Astrocyte (in vitro differentiated cells and primary cell): ENCODE results near the gene BICRAL. TPM values are rescaled to one million over a fixed set of nuclear protein-coding genes. Genes with fewer than 3 reads are reported as not detected.

Source experiments
- DNase-seq: peaks from one replicate; pipeline ENCODE4 v3.0.0-alpha.2; 2010; ENCODE audit warnings: low read depth
- FAIRE-seq: peaks from 2 replicates; lab custom pipeline; 2011; peaks lifted over from hg19 to GRCh38; lab: Jason Lieb, UNC
- H2AFZ ChIP-seq: 2 replicates; pipeline ENCODE4 v1.6.0; 2012; ENCODE audit warnings: low read depth, low read length, inconsistent platforms
- H3K27ac ChIP-seq: 2 replicates; pipeline ENCODE4 v1.5.1; 2011; ENCODE audit warnings: low read depth, low read length, inconsistent platforms
- H3K27me3 ChIP-seq: 2 replicates; pipeline ENCODE4 v1.6.0; 2011; ENCODE audit warnings: low read length, inconsistent platforms; ENCODE audit not compliant: insufficient read depth
- H3K36me3 ChIP-seq: 2 replicates; pipeline ENCODE4 v1.5.1; 2011; ENCODE audit warnings: low read length, inconsistent platforms; ENCODE audit not compliant: insufficient read depth
- H3K4me1 ChIP-seq: 2 replicates; pipeline ENCODE4 v1.5.1; 2011; ENCODE audit warnings: low read length, inconsistent platforms; ENCODE audit not compliant: insufficient read depth
- H3K4me2 ChIP-seq: 2 replicates; pipeline ENCODE4 v1.6.0; 2012; ENCODE audit warnings: low read length, inconsistent platforms
- H3K4me3 ChIP-seq: 2 replicates; pipeline ENCODE4 v1.5.1; 2011; ENCODE audit warnings: low read depth, mild to moderate bottlenecking, low read length, inconsistent platforms; ENCODE audit not compliant: insufficient read depth
- H3K79me2 ChIP-seq: 2 replicates; pipeline ENCODE4 v1.6.0; 2012; ENCODE audit warnings: mild to moderate bottlenecking, low read length, inconsistent platforms; ENCODE audit not compliant: insufficient read depth
- H3K9ac ChIP-seq: 2 replicates; pipeline ENCODE4 v1.6.0; 2012; ENCODE audit warnings: mild to moderate bottlenecking, low read length, inconsistent platforms
- H3K9me3 ChIP-seq: 2 replicates; pipeline ENCODE4 v1.5.1; 2012; ENCODE audit warnings: low read depth, mild to moderate bottlenecking, low read length, inconsistent platforms; ENCODE audit not compliant: insufficient read depth
- H4K20me1 ChIP-seq: 2 replicates; pipeline ENCODE4 v1.6.0; 2012; ENCODE audit warnings: low read length, inconsistent platforms; ENCODE audit not compliant: insufficient read depth
- H3K27ac Mint-ChIP-seq: one replicate; pipeline ENCODE4 v1.8.0; 2021; ENCODE audit warnings: mild to moderate bottlenecking, mixed read lengths; ENCODE audit not compliant: unreplicated experiment
- H3K27me3 Mint-ChIP-seq: one replicate; pipeline ENCODE4 v1.8.0; 2021; ENCODE audit warnings: low read depth, mixed read lengths; ENCODE audit not compliant: unreplicated experiment
- H3K36me3 Mint-ChIP-seq: one replicate; pipeline ENCODE4 v1.8.0; 2021; ENCODE audit warnings: low read depth, mixed read lengths; ENCODE audit not compliant: unreplicated experiment
- H3K4me1 Mint-ChIP-seq: one replicate; pipeline ENCODE4 v1.8.0; 2021; ENCODE audit warnings: low read depth, mixed read lengths; ENCODE audit not compliant: unreplicated experiment
- H3K4me3 Mint-ChIP-seq: one replicate; pipeline ENCODE4 v1.8.0; 2021; ENCODE audit warnings: mild to moderate bottlenecking, moderate library complexity, mixed read lengths; ENCODE audit not compliant: unreplicated experiment
- H3K9me3 Mint-ChIP-seq: one replicate; pipeline ENCODE4 v1.8.0; 2021; ENCODE audit warnings: mild to moderate bottlenecking, mixed read lengths; ENCODE audit not compliant: unreplicated experiment
- CTCF ChIP-seq: IDR thresholded peaks from 2 replicates; pipeline ENCODE4 v1.5.1; 2011; ENCODE audit warnings: low read depth, mild to moderate bottlenecking, inconsistent platforms, low read length, moderate library complexity; ENCODE audit not compliant: insufficient read depth
- EZH2 ChIP-seq: IDR thresholded peaks from 2 replicates; pipeline ENCODE4 v1.6.1; 2012; ENCODE audit warnings: mild to moderate bottlenecking, low read length, inconsistent platforms; ENCODE audit not compliant: insufficient read depth
- total RNA-seq: library from RNA; stranded (reverse); gene quantifications from 2 replicates; pipeline ENCODE4 v1.2.1, GENCODE V29; 2021

BICRAL gene
- total RNA-seq, 1 donor from 2014 or later, result 5.9 TPM

- Histone ChIP-seq H4K20me1 (peaks cover 22% of the 10 kb centered on the region), H2AFZ (peak overlapping the region; percentile 74), H3K4me3 (peak overlapping the region; percentile 84), H3K4me2 (peak overlapping the region; percentile 96), H3K4me1 (peaks cover 15% of the 10 kb centered on the region), H3K9me3 (no peaks in the 10 kb centered on the region), H3K27ac (peak overlapping the region; percentile 83), H3K79me2 (peaks cover 31% of the 10 kb centered on the region), H3K27me3 (no peaks in the 10 kb centered on the region), H3K36me3 (no peaks in the 10 kb centered on the region), H3K9ac (peak overlapping the region; percentile 90)
- Mint-ChIP-seq H3K4me3 (peak overlapping the region; percentile 100), H3K4me1 (peaks cover 11% of the 10 kb centered on the region), H3K27me3 (no peaks in the 10 kb centered on the region), H3K36me3 (peaks cover 2% of the 10 kb centered on the region), H3K9me3 (no peaks in the 10 kb centered on the region), H3K27ac (peak overlapping the region; percentile 88)
- DNase-seq (peak; percentile 88), FAIRE-seq (no peak)
- no peak for TF ChIP-seq CTCF
- TF ChIP-seq EZH2, result no peak
Measured at GRCh38 chr6:42746463-42747391, 35.1 kb upstream of the BICRAL start.

GRCh38 chr6:42748203-42748898 lies 33.5 kb upstream of the BICRAL start:
- Histone ChIP-seq H3K36me3 (no peaks in the 10 kb centered on the region), H3K4me3 (no peak overlapping the region), H3K4me1 (peaks cover 6% of the 10 kb centered on the region), H3K9me3 (no peaks in the 10 kb centered on the region), H3K27ac (no peak overlapping the region), H3K9ac (no peak overlapping the region), H3K4me2 (peak overlapping the region; percentile 96), H4K20me1 (peaks cover 20% of the 10 kb centered on the region), H2AFZ (no peak overlapping the region), H3K79me2 (peaks cover 29% of the 10 kb centered on the region), H3K27me3 (no peaks in the 10 kb centered on the region)
- H3K9me3 Mint-ChIP-seq, result no peaks in the 10 kb centered on the region
- DNase-seq (no peak), FAIRE-seq (no peak)
- H3K4me1 Mint-ChIP-seq, result peaks cover 11% of the 10 kb centered on the region
- H3K4me3 Mint-ChIP-seq, result peak overlapping the region; percentile 100
- no peak for TF ChIP-seq EZH2
- TF ChIP-seq CTCF, result no peak
- H3K27me3 Mint-ChIP-seq, result no peaks in the 10 kb centered on the region
- H3K27ac Mint-ChIP-seq, result no peak overlapping the region
- peaks cover 2% of the 10 kb centered on the region for H3K36me3 Mint-ChIP-seq
